HG02763 (cell line): ENCODE results near the gene GGCT.
A peak's percentile ranks its signal among the peaks of the same experiment; 100 is the strongest.
"Not testable (repeated sequence)": the region's sequence is repeated elsewhere in the genome, so short reads cannot be mapped to it uniquely, and the experiment has no call there.

ENCODE experiments used
- ATAC-seq: cut with Tn5 transposase; IDR thresholded peaks from one replicate; pipeline ENCODE4 v1.9.1; 2021; ENCODE audit warnings: mild to moderate bottlenecking, moderate library complexity; ENCODE audit not compliant: unreplicated experiment

GGCT gene

GRCh38 chr7:30504301-30505173, at the start of gene GGCT:
Gene GGCT (minus strand): TSS chr7:30504829. CDS start chr7:30504709, 120 bp downstream.
- peak; percentile 98 for ATAC-seq

- no peak for ATAC-seq
These were observed 48.9 kb upstream of the GGCT start for GRCh38 chr7:30553546-30553945.

- no peak for ATAC-seq
These were observed 48.5 kb upstream of the GGCT start for GRCh38 chr7:30553141-30553540.

GRCh38 chr7:30552330-30552729, 47.7 kb upstream of the GGCT start:
- ATAC-seq: no peak

- ATAC-seq: no peak
These were observed 45.4 kb upstream of the GGCT start for GRCh38 chr7:30549931-30550493.

- no peak for ATAC-seq
These were observed 44.2 kb upstream of the GGCT start for GRCh38 chr7:30548845-30549244.

- no peak for ATAC-seq
These were observed 42.0 kb upstream of the GGCT start for GRCh38 chr7:30546596-30546995.

GRCh38 chr7:30545791-30546555, 41.3 kb upstream of the GGCT start:
- ATAC-seq: no peak

GRCh38 chr7:30543813-30544525, 39.3 kb upstream of the GGCT start:
- no peak for ATAC-seq

GRCh38 chr7:30543115-30543514, 38.5 kb upstream of the GGCT start:
- ATAC-seq: not testable (repeated sequence)

- no peak for ATAC-seq
These were observed 29.3 kb upstream of the GGCT start for GRCh38 chr7:30533886-30534285.

GRCh38 chr7:30531286-30531685, 26.7 kb upstream of the GGCT start:
- no peak for ATAC-seq

GRCh38 chr7:30530373-30530772, 25.7 kb upstream of the GGCT start:
- no peak for ATAC-seq

GRCh38 chr7:30528779-30529178, 24.1 kb upstream of the GGCT start:
- ATAC-seq: no peak

GRCh38 chr7:30527297-30527696, 22.7 kb upstream of the GGCT start:
- ATAC-seq: not testable (repeated sequence)

- no peak for ATAC-seq
These were observed 21.5 kb upstream of the GGCT start for GRCh38 chr7:30526163-30526562.

- no peak for ATAC-seq
These were observed 20.8 kb upstream of the GGCT start for GRCh38 chr7:30525429-30525828.

GRCh38 chr7:30524545-30524944, 19.9 kb upstream of the GGCT start:
- no peak for ATAC-seq

- no peak for ATAC-seq
These were observed 18.8 kb upstream of the GGCT start for GRCh38 chr7:30523466-30523865.

- ATAC-seq: no peak
These were observed 17.5 kb upstream of the GGCT start for GRCh38 chr7:30522159-30522558.

GRCh38 chr7:30521532-30521931, 16.9 kb upstream of the GGCT start:
- ATAC-seq: no peak
